BE2C (cell line): Measurements from ENCODE around the gene SHCBP1L.

ENCODE experiments used
- DNase-seq: peaks from one replicate; pipeline ENCODE4 v3.0.0-alpha.2; 2020
- H3K27me3 ChIP-seq: fragments of 250-450 bp; sonication (Bioruptor Pico); 2 replicates; pipeline ENCODE4 v1.5.1; 2020; ENCODE audit warnings: mild to moderate bottlenecking
- H3K36me3 ChIP-seq: fragments of 250-450 bp; sonication (Bioruptor Pico); 2 replicates; pipeline ENCODE4 v1.5.1; 2020; ENCODE audit warnings: mild to moderate bottlenecking
- H3K4me1 ChIP-seq: fragments of 250-450 bp; sonication (Bioruptor Pico); 2 replicates; pipeline ENCODE4 v1.5.1; 2020
- H3K4me3 ChIP-seq: 2 replicates; pipeline ENCODE4 v1.5.1; 2011; ENCODE audit warnings: low read depth, low read length
- H3K9me3 ChIP-seq: fragments of 250-450 bp; sonication (Bioruptor Pico); 2 replicates; pipeline ENCODE4 v1.5.1; 2020
- CTCF ChIP-seq: IDR thresholded peaks from 2 replicates; pipeline ENCODE4 v1.5.1; 2012; ENCODE audit warnings: mild to moderate bottlenecking, low read depth, low read length

SHCBP1L gene

DNA sequence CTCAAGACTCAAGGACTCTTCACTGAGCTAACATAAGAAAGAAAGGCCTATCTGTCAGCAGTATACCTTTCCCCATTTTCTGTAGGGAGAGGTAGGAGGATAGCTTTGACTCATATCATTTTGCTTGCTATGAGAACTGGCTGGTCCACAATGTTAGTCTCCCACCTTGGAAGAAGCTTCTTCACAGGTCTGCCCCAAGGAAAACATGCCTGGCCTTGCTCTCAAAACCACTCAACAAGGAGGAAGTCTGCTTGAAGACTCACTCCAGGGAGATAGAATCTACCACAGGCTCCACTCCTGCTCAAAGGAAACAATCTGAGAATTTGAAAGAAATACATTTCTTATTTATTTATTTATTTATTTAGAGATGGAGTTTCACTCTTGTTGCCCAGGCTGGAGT is 40.8 kb upstream of the SHCBP1L start:
- no peak for TF ChIP-seq CTCF
- H3K36me3 ChIP-seq: no peaks in the 10 kb centered on the region
- H3K9me3 ChIP-seq: no peaks in the 10 kb centered on the region
- no peaks in the 10 kb centered on the region for H3K4me1 ChIP-seq
- DNase-seq: no peak
- no peak overlapping the region for H3K4me3 ChIP-seq
- no peaks in the 10 kb centered on the region for H3K27me3 ChIP-seq

DNA sequence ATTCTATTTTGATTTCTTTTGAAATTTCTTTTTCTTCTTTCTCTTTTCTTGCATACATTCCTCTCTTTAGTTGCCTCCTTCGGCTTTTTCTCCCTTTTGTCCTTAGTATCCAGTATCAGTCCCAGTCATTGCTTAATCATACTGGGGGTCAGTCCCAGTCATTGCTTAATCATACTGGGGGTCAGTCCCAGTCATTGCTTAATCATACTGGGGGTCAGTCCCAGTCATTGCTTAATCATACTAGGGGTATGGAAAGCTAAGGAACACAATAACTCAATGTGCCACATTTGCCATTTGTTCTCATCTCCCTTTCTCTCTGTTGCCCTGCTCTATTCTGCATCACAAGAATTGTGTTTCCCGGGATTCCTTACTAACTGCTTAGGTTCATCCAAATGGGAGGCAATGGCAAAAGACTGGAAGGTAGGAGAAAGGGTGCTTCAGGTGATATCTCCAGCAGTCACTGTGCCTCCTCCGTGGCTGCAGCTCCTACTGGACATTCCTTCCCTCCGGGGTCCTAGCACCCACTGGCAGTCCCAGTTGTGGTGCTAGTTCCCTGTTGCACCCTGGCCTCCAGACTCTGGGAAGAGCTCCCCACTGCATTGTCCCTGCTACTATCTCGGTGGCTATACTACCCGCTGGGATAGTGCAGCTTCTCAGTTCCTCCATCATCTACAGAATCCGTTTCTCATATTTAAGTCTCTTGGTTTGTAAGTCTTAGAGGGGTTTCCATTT is 37.6 kb upstream of the SHCBP1L start:
- no peak for TF ChIP-seq CTCF
- no peak for DNase-seq

DNA sequence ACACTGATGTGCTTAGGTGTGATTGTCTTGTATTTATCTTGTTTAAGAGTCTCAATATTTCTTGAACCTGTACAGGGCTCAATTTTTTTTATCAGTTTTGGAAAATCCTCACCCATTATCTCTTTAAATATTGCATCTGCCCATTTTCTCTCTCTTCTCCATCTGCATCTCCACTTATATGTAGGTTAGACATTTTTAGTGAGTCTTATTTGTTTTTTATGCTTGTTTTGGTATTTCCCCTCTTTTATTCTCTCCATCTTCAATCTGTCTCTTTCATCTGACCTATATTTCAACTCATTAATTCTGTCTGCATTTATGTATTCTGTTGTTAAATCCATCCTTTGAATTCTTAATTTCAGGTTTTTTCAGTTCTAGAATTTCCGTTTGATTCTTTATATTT is 32.9 kb upstream of the SHCBP1L start:
- DNase-seq: no peak
- Histone ChIP-seq H3K36me3 (no peaks in the 10 kb centered on the region), H3K27me3 (no peaks in the 10 kb centered on the region), H3K4me3 (no peak overlapping the region), H3K4me1 (no peaks in the 10 kb centered on the region), H3K9me3 (no peaks in the 10 kb centered on the region)
- TF ChIP-seq CTCF: no peak

More for the DNA sequence above, 37.6 kb upstream of the SHCBP1L start:
- no peaks in the 10 kb centered on the region for H3K36me3 ChIP-seq
- H3K4me3 ChIP-seq: no peak overlapping the region
- H3K9me3 ChIP-seq: no peaks in the 10 kb centered on the region
- no peaks in the 10 kb centered on the region for H3K27me3 ChIP-seq
- H3K4me1 ChIP-seq: no peaks in the 10 kb centered on the region

DNA sequence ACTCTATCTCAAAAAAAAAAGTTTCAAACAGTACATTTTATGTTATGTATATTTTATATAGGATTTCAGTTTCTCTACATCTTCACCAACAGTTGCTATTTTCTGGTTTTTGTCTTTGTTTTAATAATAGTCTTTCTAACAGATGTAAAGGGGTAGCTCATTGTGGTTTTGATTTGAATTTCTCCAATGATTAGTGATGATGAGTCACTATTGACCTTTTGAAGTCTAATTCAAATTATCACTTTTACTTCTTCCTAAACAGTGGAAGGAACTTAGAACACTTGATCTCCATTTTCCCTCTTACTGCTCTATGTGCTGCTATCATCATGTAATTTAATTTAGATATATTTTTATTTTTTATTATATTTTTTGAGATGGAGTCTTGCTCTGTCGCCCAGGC is 31.7 kb upstream of the SHCBP1L start:
- H3K36me3 ChIP-seq: no peaks in the 10 kb centered on the region
- DNase-seq: no peak
- TF ChIP-seq CTCF: no peak
- H3K9me3 ChIP-seq: no peaks in the 10 kb centered on the region
- H3K4me1 ChIP-seq: no peaks in the 10 kb centered on the region
- no peaks in the 10 kb centered on the region for H3K27me3 ChIP-seq
- H3K4me3 ChIP-seq: no peak overlapping the region

GRCh38 chr1:182984138-182984537 is 31.2 kb upstream of the SHCBP1L start:
- H3K36me3 ChIP-seq: no peaks in the 10 kb centered on the region

More at GRCh38 chr1:182984138-182984537, 31.2 kb upstream of the SHCBP1L start:
- no peaks in the 10 kb centered on the region for H3K9me3 ChIP-seq
- no peak for DNase-seq
- H3K27me3 ChIP-seq: no peaks in the 10 kb centered on the region
- no peak for TF ChIP-seq CTCF
- H3K4me1 ChIP-seq: no peaks in the 10 kb centered on the region
- no peak overlapping the region for H3K4me3 ChIP-seq
